Upper lobe of left lung (tissue), 4 donors: ENCODE measurements around the gene IRF2BP1.

ENCODE experiments used
- CTCF ChIP-seq, 6 experiments: fragments of 450-650 bp in 4 of 6; fragments of 200-600 bp in 2 of 6; sonication (generic) in 2 of 6; IDR thresholded peaks; one replicate each; pipeline ENCODE4 v1.5.1; 2016 to 2019; ENCODE audit warnings: antibody characterized with exemption in 6 of 6
- EP300 ChIP-seq, 4 donors: sonication (generic); formaldehyde crosslinking; IDR thresholded peaks; one replicate each; pipeline ENCODE4 v1.5.1; 2017; ENCODE audit warnings: antibody characterized with exemption in 4 of 4, control low read depth in 2 of 4
- POLR2AphosphoS5 ChIP-seq, 2 donors: sonication (generic); formaldehyde crosslinking; IDR thresholded peaks; one replicate each; pipeline ENCODE4 v1.5.1; 2017; ENCODE audit warnings: antibody characterized with exemption in 2 of 2

GRCh38 chr19:45901432-45901911 is 15.5 kb upstream of the IRF2BP1 start:
- TF ChIP-seq POLR2AphosphoS5 (IDR thresholded peaks at IDR 0.05) (no peak), CTCF (IDR thresholded peaks at IDR 0.05) (no peak), EP300 (IDR thresholded peaks at IDR 0.05) (no peak)
